ENCODE measurements around the gene CCDC198. TPM values are rescaled to one million over a fixed set of nuclear protein-coding genes. Genes with fewer than 3 reads are reported as not detected.

The CCDC198 gene
- total RNA-seq, 1 experiment from 2014 or later, result 0.15 TPM

GRCh38 chr14:57498659-57499058 is 5.0 kb upstream of the CCDC198 start:
- no peaks in the 10 kb centered on the region for H3K9me3 ChIP-seq (ENCODE audit: low read length)
- no peaks in the 10 kb centered on the region for H3K4me1 ChIP-seq (ENCODE audit: insufficient read depth, low read length)
- H3K27ac ChIP-seq (ENCODE audit: low read length), result no peak overlapping the region
- CTCF ChIA-PET, result no interaction called here
- H3K4me3 ChIP-seq (ENCODE audit: low read length), result no peak overlapping the region
- POLR2A ChIA-PET (ENCODE audit: unreplicated experiment), result no interaction called here
- H2AFZ ChIP-seq (ENCODE audit: low read length), result no peak overlapping the region
- ATAC-seq (no peak), DNase-seq (no peak)
- no peaks in the 10 kb centered on the region for H3K9me2 ChIP-seq (replicated peaks; ENCODE audit: low read length)
- H3F3A ChIP-seq (ENCODE audit: low read length, unreplicated experiment), result no peaks in the 10 kb centered on the region
- H3K27me3 ChIP-seq (ENCODE audit: low read length), result peaks cover 75% of the 10 kb centered on the region
- intact Hi-C loops (cut with micrococcal nuclease), result no loop called here
- no peaks in the 10 kb centered on the region for H3K36me3 ChIP-seq (ENCODE audit: low read depth, low read length)
- no peak overlapping the region for H3K4me2 ChIP-seq (ENCODE audit: low read length)
- H4K20me1 ChIP-seq (ENCODE audit: low read length), result no peaks in the 10 kb centered on the region
- no TSS peak for BruUV-seq (replicated peaks)
- no peaks in the 10 kb centered on the region for H3K79me2 ChIP-seq (ENCODE audit: low read length)
- TF ChIP-seq EZH2phosphoT487 (IDR thresholded peaks at IDR 0.05; ENCODE audit: borderline replicate concordance, low read length) (no peak), EZH2 (IDR thresholded peaks at IDR 0.05; ENCODE audit: low read length, unreplicated experiment) (no peak)
- H3K9ac ChIP-seq (ENCODE audit: low read length), result no peak overlapping the region

GRCh38 chr14:57498035-57498434 is 4.4 kb upstream of the CCDC198 start:
- H3F3A ChIP-seq (ENCODE audit: low read length, unreplicated experiment), result no peaks in the 10 kb centered on the region
- no peaks in the 10 kb centered on the region for H3K4me1 ChIP-seq (ENCODE audit: insufficient read depth, low read length)
- ATAC-seq, result no peak
- H3K4me3 ChIP-seq (ENCODE audit: low read length), result no peak overlapping the region
- no peaks in the 10 kb centered on the region for H3K9me3 ChIP-seq (ENCODE audit: low read length)
- no TSS peak for BruUV-seq (replicated peaks)
- no peak for TF ChIP-seq EZH2phosphoT487 (IDR thresholded peaks at IDR 0.05; ENCODE audit: borderline replicate concordance, low read length)
- TF ChIP-seq CTCF (conservative IDR thresholded peaks at IDR 0.05; ENCODE audit: low read depth, low read length), result no peak
- no peak for TF ChIP-seq EZH2 (IDR thresholded peaks at IDR 0.05; ENCODE audit: low read length, unreplicated experiment)
- H2AFZ ChIP-seq (ENCODE audit: low read length), result no peak overlapping the region
- no peaks in the 10 kb centered on the region for H3K36me3 ChIP-seq (ENCODE audit: low read depth, low read length)
- intact Hi-C loops (cut with micrococcal nuclease), result no loop called here
- no peak overlapping the region for H3K9ac ChIP-seq (ENCODE audit: low read length)
- no peaks in the 10 kb centered on the region for H4K20me1 ChIP-seq (ENCODE audit: low read length)
- H3K27me3 ChIP-seq (ENCODE audit: low read length), result peaks cover 73% of the 10 kb centered on the region
- DNase-seq, result no peak
- ChIA-PET POLR2A (ENCODE audit: unreplicated experiment) (no interaction called here), CTCF (no interaction called here)
- no peaks in the 10 kb centered on the region for H3K79me2 ChIP-seq (ENCODE audit: low read length)
- H3K9me2 ChIP-seq (replicated peaks; ENCODE audit: low read length), result no peaks in the 10 kb centered on the region
- H3K4me2 ChIP-seq (ENCODE audit: low read length), result no peak overlapping the region
- no peak overlapping the region for H3K27ac ChIP-seq (ENCODE audit: low read length)

- Histone ChIP-seq H3K9ac (ENCODE audit: low read length) (no peak overlapping the region), H3K79me2 (ENCODE audit: low read length) (no peaks in the 10 kb centered on the region), H3K9me2 (replicated peaks; ENCODE audit: low read length) (no peaks in the 10 kb centered on the region), H3K4me3 (ENCODE audit: low read length) (no peak overlapping the region), H4K20me1 (ENCODE audit: low read length) (no peaks in the 10 kb centered on the region), H3K9me3 (ENCODE audit: low read length) (no peaks in the 10 kb centered on the region), H3K27me3 (ENCODE audit: low read length) (peaks cover 53% of the 10 kb centered on the region), H3K27ac (ENCODE audit: low read length) (no peak overlapping the region), H2AFZ (ENCODE audit: low read length) (no peak overlapping the region), H3K36me3 (ENCODE audit: low read depth, low read length) (no peaks in the 10 kb centered on the region), H3F3A (ENCODE audit: low read length, unreplicated experiment) (no peaks in the 10 kb centered on the region), H3K4me2 (ENCODE audit: low read length) (no peak overlapping the region), H3K4me1 (ENCODE audit: insufficient read depth, low read length) (no peaks in the 10 kb centered on the region)
- TF ChIP-seq EZH2 (IDR thresholded peaks at IDR 0.05; ENCODE audit: low read length, unreplicated experiment) (no peak), EZH2phosphoT487 (IDR thresholded peaks at IDR 0.05; ENCODE audit: borderline replicate concordance, low read length) (no peak), CTCF (conservative IDR thresholded peaks at IDR 0.05; ENCODE audit: low read depth, low read length) (no peak)
- no TSS peak for BruUV-seq (replicated peaks)
- DNase-seq, result no peak
- intact Hi-C loops (cut with micrococcal nuclease), result no loop called here
- POLR2A ChIA-PET (ENCODE audit: unreplicated experiment), result no interaction called here
- ATAC-seq, result no peak
- CTCF ChIA-PET, result no interaction called here
Measured at GRCh38 chr14:57495416-57495815, 1.8 kb upstream of the CCDC198 start.

All from PC-3 (cell line).